Right ventricle myocardium superior (tissue), 1 donor: ENCODE data around the gene MFF. TPM values are rescaled to one million over a fixed set of nuclear protein-coding genes. Genes with fewer than 3 reads are reported as not detected.
"Not testable (repeated sequence)": the region's sequence is repeated elsewhere in the genome, so short reads cannot be mapped to it uniquely, and the experiment has no call there.

Source experiments
- ATAC-seq: fragments of 200-7000 bp; cut with Tn5 transposase; one replicate; pipeline ENCODE4 v1.9.1; 2020; ENCODE audit warnings: mild to moderate bottlenecking; ENCODE audit not compliant: poor library complexity
- DNase-seq: peaks from one replicate; pipeline ENCODE4 v3.0.0-alpha.2; 2020
- intact Hi-C: fragments of 100-400 bp; cut with DNase I; formaldehyde crosslinking; loops from one replicate; pipeline ENCODE4 v1.11.2; 2022
- total RNA-seq: library from RNA; stranded (reverse); fragmentation: NEBNext Ultra II Directional; extraction: Animal tissue kit (Norgen Biotek cat#: 25700); gene quantifications from one replicate; pipeline ENCODE4 v1.2.1, GENCODE V29; 2021
- donor health status: DM: no; HTN: yes; CAD: no; lungs with severe emphysema.

MFF gene
- total RNA-seq, 1 donor from 2014 or later, result 87.2 TPM

- no peak for DNase-seq
- intact Hi-C loops, result loop anchor here (2.0 kb wide), 1 partner anchor 21 kb away; no protein-coding TSS in a partner anchor
- no peak for ATAC-seq
Measured at GRCh38 chr2:227370092-227370491, 45.0 kb downstream of the MFF start.

GRCh38 chr2:227370791-227371312 lies 45.8 kb downstream of the MFF start:
- intact Hi-C loops, result loop anchor here (2.0 kb wide), 1 partner anchor 20 kb away; no protein-coding TSS in a partner anchor
- no peak for DNase-seq
- peak; percentile 80 for ATAC-seq

GRCh38 chr2:227373389-227373788 lies 48.3 kb downstream of the MFF start:
- DNase-seq, result no peak
- intact Hi-C loops, result no loop called here
- no peak for ATAC-seq

DNA sequence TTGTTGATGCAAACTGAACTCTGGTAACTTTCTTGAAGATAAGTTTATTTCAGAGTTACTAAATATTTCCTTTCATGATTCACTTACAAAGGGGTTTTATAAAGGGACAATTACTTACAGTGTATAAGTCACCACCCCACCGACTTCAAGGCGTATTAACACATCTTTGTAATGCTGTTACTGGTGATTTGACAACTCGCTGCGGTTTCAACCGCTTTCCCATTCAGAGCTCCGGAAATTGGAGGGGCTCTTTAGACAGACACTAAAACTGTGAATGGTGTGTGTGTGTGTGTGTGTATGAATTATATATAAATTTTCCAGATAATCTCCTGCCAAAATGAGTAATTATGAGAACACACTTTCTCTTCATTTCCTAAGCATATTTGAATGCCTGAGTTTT lies 49.1 kb downstream of the MFF start:
- intact Hi-C loops, result no loop called here
- ATAC-seq (no peak), DNase-seq (no peak)

GRCh38 chr2:227376656-227377396 lies 51.8 kb downstream of the MFF start:
- no peak for ATAC-seq
- intact Hi-C loops, result no loop called here
- DNase-seq, result no peak

DNA sequence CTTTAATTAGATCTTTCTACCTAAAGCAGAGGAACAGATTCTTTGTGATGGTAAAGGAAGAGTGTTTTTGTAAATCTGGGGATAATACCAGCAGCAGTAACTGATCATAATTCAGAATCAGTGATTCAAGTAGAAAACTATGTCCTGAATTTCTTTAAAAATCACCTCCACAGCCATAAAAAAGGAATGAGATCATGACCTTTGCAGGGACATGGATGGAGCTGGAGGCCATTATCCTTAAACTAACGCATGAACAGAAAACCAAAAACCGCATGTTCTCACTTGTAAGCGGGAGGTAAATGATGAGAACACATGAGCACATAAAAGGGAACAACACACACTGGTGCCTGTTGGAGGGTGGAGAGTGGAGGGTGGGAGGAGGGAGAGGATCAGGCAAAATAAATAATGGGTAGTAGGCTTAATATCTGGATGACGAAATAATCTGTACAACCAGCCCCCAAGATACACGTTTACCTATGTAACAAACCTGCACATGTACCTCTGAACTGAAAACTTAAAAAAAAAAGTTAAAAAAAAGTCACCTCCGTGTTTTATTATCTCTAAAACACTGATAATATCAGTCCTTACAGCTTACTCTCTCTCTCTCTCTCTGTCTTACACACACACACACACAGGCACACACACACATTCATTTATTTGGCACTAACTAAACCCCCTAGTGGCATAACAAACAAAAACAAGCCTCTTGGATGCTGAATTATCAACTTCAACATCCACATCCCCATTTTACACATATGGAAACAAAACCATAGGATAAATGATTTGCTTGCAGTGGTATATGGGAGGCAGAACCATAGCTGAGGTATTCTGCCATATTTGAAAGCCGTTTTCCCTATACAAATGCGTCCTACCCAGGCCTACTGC lies 52.7 kb downstream of the MFF start:
- intact Hi-C loops, result no loop called here
- no peak for ATAC-seq
- DNase-seq, result no peak

DNA sequence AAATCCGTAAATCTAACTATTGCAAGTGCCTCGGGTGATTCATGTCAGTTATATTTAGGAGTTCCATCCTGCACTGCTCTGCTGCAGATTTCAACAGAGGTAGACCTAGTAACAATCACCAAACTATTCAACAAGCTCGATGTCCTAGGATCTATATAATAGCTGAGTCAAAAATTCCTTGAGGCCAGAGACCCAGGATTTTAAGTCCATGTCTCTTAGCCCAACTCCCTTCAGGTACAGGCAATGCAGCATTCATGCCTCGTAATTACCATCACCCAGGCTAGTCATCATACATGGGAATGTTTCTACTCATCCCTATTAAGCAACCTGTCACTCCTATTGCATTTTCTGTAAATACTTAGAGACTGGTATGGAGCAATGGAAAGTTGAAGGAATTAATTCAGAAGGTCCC lies 53.3 kb downstream of the MFF start:
- ATAC-seq (no peak), DNase-seq (no peak)
- intact Hi-C loops, result no loop called here

DNA sequence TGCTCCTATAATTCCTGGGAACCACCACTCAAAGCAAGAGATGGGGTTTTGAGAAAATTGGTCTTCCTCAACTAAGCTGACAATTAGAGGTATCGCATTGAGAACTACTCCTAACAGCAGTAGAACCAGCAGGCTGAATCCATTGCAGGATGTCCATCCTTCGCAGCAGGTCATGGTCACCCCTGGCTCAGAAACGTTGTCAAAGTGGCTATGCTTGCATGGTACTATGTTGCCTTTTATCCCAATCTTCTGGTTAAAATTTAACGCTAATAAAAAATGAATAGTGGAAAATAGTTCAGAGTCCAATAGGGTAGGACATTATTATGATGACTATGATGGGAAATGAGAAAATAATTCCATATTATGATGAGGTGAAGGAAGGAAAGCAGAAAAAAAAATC lies 54.0 kb downstream of the MFF start, which contains the start of gene TM4SF20:
Gene TM4SF20 (minus strand): TSS at position 212 of the 400 bp plus-strand sequence. CDS start 38 bp downstream, at position 174.
- intact Hi-C loops, result no loop called here
- ATAC-seq, result no peak
- no peak for DNase-seq

DNA sequence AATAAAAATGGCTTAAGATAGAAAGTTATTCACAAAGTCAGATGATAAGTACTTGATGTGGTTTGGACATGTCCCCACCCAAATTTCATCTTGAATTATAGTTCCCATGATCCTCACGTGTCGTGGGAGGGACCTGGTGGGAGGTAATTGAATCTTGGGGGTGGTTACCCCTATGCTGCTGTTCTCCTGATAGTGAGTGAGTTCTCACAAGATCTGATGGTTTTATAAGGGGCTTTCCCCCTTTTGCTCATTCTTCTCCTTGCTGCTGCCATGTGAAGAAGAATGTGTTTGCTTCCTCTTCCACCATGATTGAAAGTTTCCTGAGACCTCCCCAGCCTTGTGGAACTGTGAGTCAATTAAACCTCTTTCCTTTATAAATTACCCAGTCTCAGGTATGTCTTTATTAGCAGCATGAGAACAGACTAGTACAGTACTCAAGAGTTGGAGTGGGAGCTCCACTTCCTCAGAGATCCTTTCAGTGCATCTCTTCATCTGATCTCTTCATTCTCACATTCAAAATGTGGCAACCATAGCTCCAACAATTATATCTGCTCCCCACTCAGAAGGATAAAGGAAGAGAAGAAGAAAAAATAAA lies 57.3 kb downstream of the MFF start:
- ATAC-seq, intact Hi-C loops, DNase-seq: not testable (repeated sequence)

- DNase-seq, result no peak
- intact Hi-C loops, result no loop called here
Measured at GRCh38 chr2:227383686-227384085, 58.6 kb downstream of the MFF start.

DNA sequence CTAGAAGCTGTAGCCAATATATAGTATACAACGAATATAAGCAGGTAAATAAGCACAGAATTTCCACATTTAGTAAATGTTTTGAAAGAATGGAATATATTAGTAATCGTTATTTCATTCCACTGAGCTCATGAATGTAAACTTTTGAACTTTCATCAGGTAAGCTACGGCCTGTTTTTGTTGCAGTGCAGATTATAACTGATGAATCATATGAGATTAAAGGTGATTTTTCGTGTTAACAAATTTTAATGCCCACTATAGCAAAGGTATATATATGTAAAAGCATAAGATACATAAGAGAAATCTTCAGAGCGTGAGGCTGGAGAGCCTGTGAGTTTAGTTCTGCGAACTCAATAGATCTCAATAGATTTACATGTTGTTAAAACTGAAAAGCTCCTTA lies 61.6 kb downstream of the MFF start:
- DNase-seq, result no peak
- intact Hi-C loops, result no loop called here
- no peak for ATAC-seq

More at GRCh38 chr2:227383686-227384085, 58.6 kb downstream of the MFF start:
- no peak for ATAC-seq

GRCh38 chr2:227387583-227387982 lies 62.5 kb downstream of the MFF start, which contains the start of gene SCYGR1:
TSS of gene SCYGR1 (minus strand) at chr2:227387949. CDS start at chr2:227387949, 0 bp downstream.
- intact Hi-C loops, DNase-seq, ATAC-seq: not testable (repeated sequence)

DNA sequence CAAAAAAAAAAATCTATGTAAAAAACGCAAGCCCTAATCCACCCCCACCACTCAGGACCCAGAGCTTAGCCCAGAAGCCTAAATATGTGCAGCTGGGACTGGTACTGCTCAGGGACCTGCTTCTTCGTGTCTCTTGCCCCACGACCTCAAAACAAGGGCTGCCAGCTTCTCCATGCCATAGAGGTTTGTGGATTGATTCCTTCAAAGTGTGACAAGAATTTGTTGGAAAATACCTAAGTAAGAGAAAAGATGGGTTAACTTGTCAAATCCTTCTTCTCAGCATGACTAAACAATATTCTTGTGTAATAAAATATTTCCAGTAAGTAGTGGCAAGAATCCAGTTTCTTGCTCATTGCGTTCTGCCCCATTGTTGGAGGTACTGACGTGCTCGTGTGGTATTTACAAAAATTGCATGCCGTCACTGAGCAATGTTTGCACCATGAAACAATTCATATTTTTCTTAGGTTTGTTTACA lies 63.5 kb downstream of the MFF start:
- intact Hi-C loops, result no loop called here
- ATAC-seq, result no peak
- no peak for DNase-seq

GRCh38 chr2:227389231-227389630 lies 64.2 kb downstream of the MFF start:
- no peak for ATAC-seq
- intact Hi-C loops, result no loop called here
- DNase-seq, result no peak

DNA sequence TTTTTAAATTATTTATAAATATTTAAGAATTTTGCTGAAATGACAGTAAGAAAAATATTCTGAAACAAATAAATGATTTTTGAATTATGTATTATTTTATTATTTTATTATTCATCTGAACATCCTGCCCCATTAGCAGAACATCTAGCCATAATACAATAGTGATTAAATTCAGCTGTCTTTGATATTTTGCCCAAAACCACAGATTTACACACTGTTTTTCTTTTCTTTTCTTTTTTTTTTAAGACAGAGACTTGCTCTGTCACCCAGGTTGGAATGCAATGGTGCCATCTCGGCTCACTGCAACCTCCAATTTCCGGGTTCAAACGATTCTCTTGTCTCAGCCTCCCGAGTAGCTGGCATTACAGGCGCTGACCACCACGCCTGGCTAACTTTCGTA lies 64.6 kb downstream of the MFF start:
- no peak for DNase-seq
- intact Hi-C loops, result loop anchor here (2.0 kb wide), 1 partner anchor 19 kb away; no protein-coding TSS in a partner anchor
- no peak for ATAC-seq

DNA sequence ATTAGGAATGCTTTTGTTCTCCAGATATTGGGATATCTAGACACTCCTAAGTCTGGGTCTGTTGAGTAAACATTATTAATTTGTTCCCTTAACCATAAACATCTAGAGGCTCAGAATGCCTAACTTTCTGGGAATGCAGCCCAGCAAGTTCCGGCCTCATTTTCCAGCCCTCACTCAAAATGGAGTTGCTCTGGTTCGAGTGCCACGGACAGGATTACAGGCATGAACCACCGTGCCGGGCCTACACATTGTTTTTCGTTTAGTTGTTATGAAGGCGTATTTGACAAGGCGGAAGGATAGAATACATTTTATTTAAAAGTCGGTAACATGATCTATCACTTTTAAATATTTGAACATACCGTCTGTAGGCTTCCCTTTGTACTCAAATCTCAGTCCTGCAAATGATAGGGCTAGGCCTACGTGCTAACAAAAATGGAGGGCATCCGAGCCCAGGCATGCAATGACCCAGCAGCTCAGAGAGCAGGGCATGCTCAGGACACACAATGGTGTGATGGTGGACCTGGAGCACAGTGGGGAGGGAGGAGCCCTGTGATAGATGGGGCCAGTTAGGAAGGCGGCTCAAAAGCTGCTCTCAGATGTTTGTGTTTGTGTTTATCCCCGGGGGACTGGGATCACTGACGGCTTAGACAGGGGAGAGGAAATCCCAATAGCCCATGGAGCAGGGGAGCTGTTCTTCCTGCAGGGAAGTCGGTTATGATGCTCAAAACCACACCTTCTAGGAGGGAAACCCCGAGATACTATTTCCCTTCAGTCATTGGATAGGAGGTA lies 65.6 kb downstream of the MFF start:
- DNase-seq (no peak), ATAC-seq (no peak)
- intact Hi-C loops, result loop anchor here (2.0 kb wide), 1 partner anchor 20 kb away; no protein-coding TSS in a partner anchor

DNA sequence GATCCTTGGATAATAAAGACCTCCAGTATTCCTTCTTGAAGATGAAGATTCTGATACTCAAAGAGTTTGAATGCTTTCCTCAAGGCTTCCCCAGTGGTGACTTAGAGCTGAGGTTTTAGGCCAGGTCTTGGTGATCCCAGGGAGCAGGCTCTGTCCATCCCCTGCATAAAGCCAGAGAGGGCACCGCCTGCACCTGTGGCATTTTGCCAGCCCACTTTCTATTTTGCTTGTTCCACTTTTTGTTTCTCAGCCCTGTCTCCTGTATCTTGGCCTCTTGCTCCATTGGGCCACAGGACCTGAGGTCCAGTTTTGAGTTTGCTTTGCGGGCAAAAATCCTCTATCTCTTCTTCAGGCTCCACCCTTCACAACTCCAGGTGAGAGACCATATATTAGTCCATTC lies 69.3 kb downstream of the MFF start:
- intact Hi-C loops, result no loop called here
- ATAC-seq (no peak), DNase-seq (no peak)

DNA sequence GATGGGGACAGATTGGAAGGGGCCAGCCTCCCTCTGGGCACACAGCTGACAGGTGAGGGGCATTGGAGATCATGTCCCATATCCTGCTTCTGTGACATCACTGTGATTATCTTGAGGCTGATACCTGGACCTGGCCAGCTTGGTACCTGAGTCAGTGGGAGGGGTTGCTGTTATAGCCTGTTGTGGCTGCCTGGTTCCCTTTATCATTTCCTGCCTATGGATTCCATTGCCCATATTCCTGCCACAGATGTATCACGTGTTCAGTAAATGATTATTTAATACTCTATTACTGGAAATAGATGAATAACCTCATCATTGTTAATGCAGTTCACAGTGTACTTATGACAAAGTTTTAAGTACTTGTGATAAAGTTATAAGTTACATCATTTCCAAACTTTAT lies 70.5 kb downstream of the MFF start:
- ATAC-seq (no peak), DNase-seq (no peak)
- intact Hi-C loops, result no loop called here
